Measurements from ENCODE around the gene SMYD3.

The SMYD3 gene

GRCh38 chr1:246108278-246108925, 398.7 kb downstream of the SMYD3 start:
- Histone ChIP-seq H3K36me3 (ENCODE audit: control insufficient read depth in 1 of 2, insufficient read depth in 2 of 2, low read length in 2 of 2) (no peaks in the 10 kb centered on the region), H3K4me3 (ENCODE audit: low read depth in 1 of 2, low read length in 2 of 2) (no peak overlapping the region), H3K27me3 (ENCODE audit: low read depth, low read length) (no peaks in the 10 kb centered on the region), H3K9me3 (ENCODE audit: control insufficient read depth in 1 of 2, low read length in 2 of 2) (no peaks in the 10 kb centered on the region), H3K4me1 (ENCODE audit: control insufficient read depth in 1 of 2, insufficient read depth in 2 of 2, low read length in 2 of 2) (peaks cover 0 to 16% of the 10 kb centered on the region in 2 donors), H3K27ac (ENCODE audit: low read length) (no peak overlapping the region)

- Histone ChIP-seq H3K9me3 (ENCODE audit: control insufficient read depth in 1 of 2, low read length in 2 of 2) (no peaks in the 10 kb centered on the region), H3K27me3 (ENCODE audit: low read depth, low read length) (no peaks in the 10 kb centered on the region), H3K27ac (ENCODE audit: low read length) (no peak overlapping the region), H3K36me3 (ENCODE audit: control insufficient read depth in 1 of 2, insufficient read depth in 2 of 2, low read length in 2 of 2) (no peaks in the 10 kb centered on the region), H3K4me1 (ENCODE audit: control insufficient read depth in 1 of 2, insufficient read depth in 2 of 2, low read length in 2 of 2) (peaks cover 0 to 16% of the 10 kb centered on the region in 2 donors), H3K4me3 (ENCODE audit: low read depth in 1 of 2, low read length in 2 of 2) (no peak overlapping the region)
These were observed 399.4 kb downstream of the SMYD3 start for GRCh38 chr1:246107516-246108277.

GRCh38 chr1:246106342-246106763, 400.7 kb downstream of the SMYD3 start:
- no peaks in the 10 kb centered on the region for H3K27me3 ChIP-seq (ENCODE audit: low read depth, low read length)
- H3K27ac ChIP-seq (ENCODE audit: low read length) = no peak overlapping the region
- peaks cover 0 to 12% of the 10 kb centered on the region in 2 donors for H3K4me1 ChIP-seq (ENCODE audit: control insufficient read depth in 1 of 2, insufficient read depth in 2 of 2, low read length in 2 of 2)
- no peaks in the 10 kb centered on the region for H3K36me3 ChIP-seq (ENCODE audit: control insufficient read depth in 1 of 2, insufficient read depth in 2 of 2, low read length in 2 of 2)
- no peak overlapping the region for H3K4me3 ChIP-seq (ENCODE audit: low read depth in 1 of 2, low read length in 2 of 2)
- no peaks in the 10 kb centered on the region for H3K9me3 ChIP-seq (ENCODE audit: control insufficient read depth in 1 of 2, low read length in 2 of 2)

GRCh38 chr1:246104927-246105326, 402.2 kb downstream of the SMYD3 start:
- Histone ChIP-seq H3K27ac (ENCODE audit: low read length) (no peak overlapping the region), H3K36me3 (ENCODE audit: control insufficient read depth in 1 of 2, insufficient read depth in 2 of 2, low read length in 2 of 2) (no peaks in the 10 kb centered on the region), H3K4me1 (ENCODE audit: control insufficient read depth in 1 of 2, insufficient read depth in 2 of 2, low read length in 2 of 2) (peaks cover 0 to 5% of the 10 kb centered on the region in 2 donors), H3K9me3 (ENCODE audit: control insufficient read depth in 1 of 2, low read length in 2 of 2) (no peaks in the 10 kb centered on the region), H3K4me3 (ENCODE audit: low read depth in 1 of 2, low read length in 2 of 2) (no peak overlapping the region), H3K27me3 (ENCODE audit: low read depth, low read length) (no peaks in the 10 kb centered on the region)

GRCh38 chr1:246099570-246099969, 407.5 kb downstream of the SMYD3 start:
- H3K27me3 ChIP-seq (ENCODE audit: low read depth, low read length) = no peaks in the 10 kb centered on the region
- no peaks in the 10 kb centered on the region for H3K36me3 ChIP-seq (ENCODE audit: control insufficient read depth in 1 of 2, insufficient read depth in 2 of 2, low read length in 2 of 2)
- no peaks in the 10 kb centered on the region for H3K4me1 ChIP-seq (ENCODE audit: control insufficient read depth in 1 of 2, insufficient read depth in 2 of 2, low read length in 2 of 2)
- H3K27ac ChIP-seq (ENCODE audit: low read length) = no peak overlapping the region
- H3K4me3 ChIP-seq (ENCODE audit: low read depth in 1 of 2, low read length in 2 of 2) = no peak overlapping the region
- H3K9me3 ChIP-seq (ENCODE audit: control insufficient read depth in 1 of 2, low read length in 2 of 2) = no peaks in the 10 kb centered on the region

- Histone ChIP-seq H3K4me3 (ENCODE audit: low read depth in 1 of 2, low read length in 2 of 2) (no peak overlapping the region), H3K4me1 (ENCODE audit: control insufficient read depth in 1 of 2, insufficient read depth in 2 of 2, low read length in 2 of 2) (no peaks in the 10 kb centered on the region), H3K36me3 (ENCODE audit: control insufficient read depth in 1 of 2, insufficient read depth in 2 of 2, low read length in 2 of 2) (no peaks in the 10 kb centered on the region), H3K9me3 (ENCODE audit: control insufficient read depth in 1 of 2, low read length in 2 of 2) (no peaks in the 10 kb centered on the region), H3K27ac (ENCODE audit: low read length) (no peak overlapping the region), H3K27me3 (ENCODE audit: low read depth, low read length) (no peaks in the 10 kb centered on the region)
These were observed 410.7 kb downstream of the SMYD3 start for GRCh38 chr1:246096356-246096755.

GRCh38 chr1:246095443-246095842, 411.6 kb downstream of the SMYD3 start:
- Histone ChIP-seq H3K4me1 (ENCODE audit: control insufficient read depth in 1 of 2, insufficient read depth in 2 of 2, low read length in 2 of 2) (peaks cover 0 to 5% of the 10 kb centered on the region in 2 donors), H3K4me3 (ENCODE audit: low read depth in 1 of 2, low read length in 2 of 2) (no peak overlapping the region), H3K36me3 (ENCODE audit: control insufficient read depth in 1 of 2, insufficient read depth in 2 of 2, low read length in 2 of 2) (no peaks in the 10 kb centered on the region), H3K27me3 (ENCODE audit: low read depth, low read length) (no peaks in the 10 kb centered on the region), H3K27ac (ENCODE audit: low read length) (no peak overlapping the region), H3K9me3 (ENCODE audit: control insufficient read depth in 1 of 2, low read length in 2 of 2) (no peaks in the 10 kb centered on the region)

GRCh38 chr1:246093230-246093629, 413.8 kb downstream of the SMYD3 start:
- Histone ChIP-seq H3K36me3 (ENCODE audit: control insufficient read depth in 1 of 2, insufficient read depth in 2 of 2, low read length in 2 of 2) (no peaks in the 10 kb centered on the region), H3K9me3 (ENCODE audit: control insufficient read depth in 1 of 2, low read length in 2 of 2) (no peaks in the 10 kb centered on the region)

GRCh38 chr1:246092136-246092535, 414.9 kb downstream of the SMYD3 start:
- H3K4me1 ChIP-seq (ENCODE audit: control insufficient read depth in 1 of 2, insufficient read depth in 2 of 2, low read length in 2 of 2) = peaks cover 0 to 5% of the 10 kb centered on the region in 2 donors
- H3K9me3 ChIP-seq (ENCODE audit: control insufficient read depth in 1 of 2, low read length in 2 of 2) = no peaks in the 10 kb centered on the region
- H3K36me3 ChIP-seq (ENCODE audit: control insufficient read depth in 1 of 2, insufficient read depth in 2 of 2, low read length in 2 of 2) = no peaks in the 10 kb centered on the region
- H3K27me3 ChIP-seq (ENCODE audit: low read depth, low read length) = no peaks in the 10 kb centered on the region
- no peak overlapping the region for H3K27ac ChIP-seq (ENCODE audit: low read length)
- no peak overlapping the region for H3K4me3 ChIP-seq (ENCODE audit: low read depth in 1 of 2, low read length in 2 of 2)

More at GRCh38 chr1:246093230-246093629, 413.8 kb downstream of the SMYD3 start:
- Histone ChIP-seq H3K27me3 (ENCODE audit: low read depth, low read length) (no peaks in the 10 kb centered on the region), H3K27ac (ENCODE audit: low read length) (no peak overlapping the region), H3K4me3 (ENCODE audit: low read depth in 1 of 2, low read length in 2 of 2) (no peak overlapping the region), H3K4me1 (ENCODE audit: control insufficient read depth in 1 of 2, insufficient read depth in 2 of 2, low read length in 2 of 2) (peaks cover 0 to 5% of the 10 kb centered on the region in 2 donors)

- H3K9me3 ChIP-seq (ENCODE audit: control insufficient read depth in 1 of 2, low read length in 2 of 2) = no peaks in the 10 kb centered on the region
- no peak overlapping the region for H3K27ac ChIP-seq (ENCODE audit: low read length)
- H3K36me3 ChIP-seq (ENCODE audit: control insufficient read depth in 1 of 2, insufficient read depth in 2 of 2, low read length in 2 of 2) = no peaks in the 10 kb centered on the region
- H3K4me3 ChIP-seq (ENCODE audit: low read depth in 1 of 2, low read length in 2 of 2) = no peak overlapping the region
- no peaks in the 10 kb centered on the region for H3K27me3 ChIP-seq (ENCODE audit: low read depth, low read length)
- peaks cover 0 to 5% of the 10 kb centered on the region in 2 donors for H3K4me1 ChIP-seq (ENCODE audit: control insufficient read depth in 1 of 2, insufficient read depth in 2 of 2, low read length in 2 of 2)
These were observed 415.6 kb downstream of the SMYD3 start for GRCh38 chr1:246091477-246091876.

- Histone ChIP-seq H3K36me3 (ENCODE audit: control insufficient read depth in 1 of 2, insufficient read depth in 2 of 2, low read length in 2 of 2) (no peaks in the 10 kb centered on the region), H3K27me3 (ENCODE audit: low read depth, low read length) (no peaks in the 10 kb centered on the region), H3K4me3 (ENCODE audit: low read depth in 1 of 2, low read length in 2 of 2) (no peak overlapping the region), H3K27ac (ENCODE audit: low read length) (no peak overlapping the region), H3K4me1 (ENCODE audit: control insufficient read depth in 1 of 2, insufficient read depth in 2 of 2, low read length in 2 of 2) (peaks cover 0 to 3% of the 10 kb centered on the region in 2 donors), H3K9me3 (ENCODE audit: control insufficient read depth in 1 of 2, low read length in 2 of 2) (peaks cover 0 to 6% of the 10 kb centered on the region in 2 donors)
These were observed 420.9 kb downstream of the SMYD3 start for GRCh38 chr1:246086191-246086590.

All from muscle layer of duodenum (tissue), 2 donors.